ENCODE data around the gene RFX8.
"Not testable (repeated sequence)": the region's sequence is repeated elsewhere in the genome, so short reads cannot be mapped to it uniquely, and the experiment has no call there.

The RFX8 gene

DNA sequence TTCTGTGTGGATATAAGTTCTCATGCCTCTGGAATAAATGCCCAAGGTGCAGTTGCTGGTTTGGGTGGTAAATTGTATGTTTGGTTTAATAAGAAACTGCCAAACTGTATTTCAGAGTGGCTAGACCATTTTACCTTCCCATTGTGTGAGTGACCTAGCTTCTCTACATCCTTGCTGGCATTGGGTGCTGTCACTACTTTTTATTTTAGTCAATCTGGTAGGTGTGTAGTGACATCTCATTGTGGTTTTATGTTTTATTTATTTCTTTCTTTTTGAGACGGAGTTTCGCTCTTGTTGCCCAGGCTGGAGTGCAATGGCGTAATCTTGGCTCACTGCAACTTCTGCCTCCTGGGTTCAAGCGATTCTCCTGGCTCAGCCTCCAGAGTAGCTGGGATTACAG is 36.4 kb downstream of the RFX8 start:
- not testable (repeated sequence) for DNase-seq

DNA sequence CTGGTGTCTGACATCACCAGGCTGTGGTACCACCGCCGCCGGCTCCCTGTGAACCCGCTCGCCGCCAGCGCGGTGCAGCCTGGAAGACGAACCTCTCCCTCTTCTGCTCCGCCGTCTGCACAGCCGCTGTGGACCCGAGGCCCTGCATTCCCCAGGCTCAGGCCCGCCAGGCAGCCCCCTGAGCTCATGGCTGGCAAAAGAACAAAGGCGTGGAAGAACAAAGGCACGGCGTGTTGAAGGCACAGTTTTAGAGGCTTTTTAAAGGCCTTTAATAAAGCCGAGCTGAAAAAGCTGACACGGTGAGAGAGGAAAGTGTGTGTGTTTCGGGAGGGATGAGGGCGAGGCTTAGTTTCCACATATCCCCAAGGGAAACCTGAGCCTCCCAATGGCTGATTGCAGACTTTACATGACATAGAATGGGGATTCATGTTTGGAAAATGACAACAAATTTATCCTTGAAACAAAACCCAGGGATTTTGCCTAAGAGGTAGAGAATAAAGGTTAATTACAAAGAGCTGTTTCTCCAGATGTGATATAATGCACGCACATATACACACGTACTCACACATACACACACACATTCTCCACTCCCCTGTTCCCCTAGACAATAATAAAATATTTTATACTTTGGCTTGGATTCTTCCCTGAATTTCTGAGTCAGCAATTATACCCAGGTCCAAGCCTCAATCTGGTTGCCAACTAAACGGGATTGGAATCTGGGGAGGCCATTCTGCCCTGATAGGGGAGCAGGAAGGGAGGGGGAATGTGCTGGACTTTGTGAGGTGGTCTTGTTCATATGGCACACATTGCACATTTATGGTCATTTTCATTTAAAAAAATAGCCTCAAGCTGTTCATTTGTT is 39.7 kb downstream of the RFX8 start:
- no peak for DNase-seq

DNA sequence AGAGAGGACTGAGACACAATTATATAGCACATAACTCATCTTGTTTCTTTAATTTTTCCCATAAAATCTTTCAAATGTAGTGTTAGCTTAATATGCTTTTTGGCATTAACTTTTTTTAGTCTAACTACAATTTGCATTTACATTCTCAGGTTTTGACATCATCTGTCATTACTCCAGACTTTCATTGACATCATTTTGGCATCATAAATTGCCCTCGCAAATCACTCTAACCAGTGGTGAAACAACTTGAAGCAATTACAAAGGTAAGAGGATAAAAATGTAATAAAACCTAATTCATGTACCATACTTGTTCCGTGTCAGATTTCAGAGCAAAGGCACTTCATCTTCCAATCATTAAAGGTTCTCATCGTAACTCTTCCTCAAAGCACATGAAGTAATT is 41.4 kb downstream of the RFX8 start:
- no peak for DNase-seq

- DNase-seq, result no peak
Measured at GRCh38 chr2:101432411-101433181, 42.3 kb downstream of the RFX8 start.

GRCh38 chr2:101431486-101431885 is 43.4 kb downstream of the RFX8 start:
- DNase-seq, result no peak

- DNase-seq, result no peak
Measured at GRCh38 chr2:101430156-101430555, 44.8 kb downstream of the RFX8 start.

- no peak for DNase-seq
Measured at GRCh38 chr2:101429453-101429852, 45.5 kb downstream of the RFX8 start.

DNA sequence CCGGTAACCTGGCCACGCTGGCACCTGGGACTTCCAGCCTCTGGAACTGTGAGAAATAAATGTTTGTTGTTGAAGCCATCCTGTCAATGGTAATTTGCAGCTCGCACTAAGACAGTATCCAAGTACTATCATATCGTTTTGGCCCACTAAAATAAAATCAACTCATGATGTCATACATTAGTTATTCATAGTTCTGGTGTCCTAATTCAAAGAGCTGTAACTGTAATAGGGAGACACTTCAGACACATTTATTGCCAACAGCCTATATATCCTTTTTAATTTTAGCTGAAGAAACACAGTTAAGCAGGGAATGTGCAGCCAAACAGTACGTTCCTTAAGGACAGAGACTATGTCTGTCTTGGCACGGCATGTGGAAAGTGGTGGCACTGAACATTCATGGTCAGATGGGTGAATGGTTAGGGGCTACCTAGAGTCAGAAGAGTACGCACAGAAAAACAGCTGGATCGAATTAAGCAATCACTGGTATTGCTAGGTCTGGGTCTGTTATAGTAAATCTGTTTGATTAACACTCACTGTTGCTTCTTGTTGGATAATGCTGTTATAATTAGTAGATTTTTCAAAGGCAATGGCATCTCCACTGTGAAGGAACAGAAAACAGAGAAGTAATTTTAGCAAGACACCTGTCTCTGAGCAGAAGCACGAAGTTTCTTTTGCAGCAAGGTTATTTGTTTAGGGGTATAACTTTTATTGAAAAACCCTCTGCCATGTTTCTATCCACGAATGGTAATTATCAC is 46.3 kb downstream of the RFX8 start:
- no peak for DNase-seq

GRCh38 chr2:101427743-101428142 is 47.2 kb downstream of the RFX8 start:
- DNase-seq, result no peak

GRCh38 chr2:101427240-101427639 is 47.7 kb downstream of the RFX8 start:
- no peak for DNase-seq

DNA sequence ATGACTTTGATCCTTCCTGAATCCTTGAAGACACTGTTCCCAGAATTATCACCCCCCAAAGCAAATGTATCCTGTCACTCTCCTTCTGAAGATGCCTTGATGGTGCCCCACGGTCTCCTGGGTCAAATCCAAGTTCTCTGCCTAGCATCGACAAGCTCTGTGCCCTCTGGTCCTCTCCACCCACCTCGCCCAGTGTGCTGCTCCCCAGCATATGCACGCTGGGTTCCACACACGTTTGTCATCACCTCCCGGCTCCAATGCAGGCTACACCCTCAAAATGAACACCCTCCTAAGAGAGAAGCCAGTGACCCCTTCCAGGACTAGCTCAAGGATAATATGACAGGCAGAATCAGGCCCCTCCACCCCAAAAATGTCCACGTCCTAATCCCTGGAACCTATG is 48.1 kb downstream of the RFX8 start:
- DNase-seq, result no peak

DNA sequence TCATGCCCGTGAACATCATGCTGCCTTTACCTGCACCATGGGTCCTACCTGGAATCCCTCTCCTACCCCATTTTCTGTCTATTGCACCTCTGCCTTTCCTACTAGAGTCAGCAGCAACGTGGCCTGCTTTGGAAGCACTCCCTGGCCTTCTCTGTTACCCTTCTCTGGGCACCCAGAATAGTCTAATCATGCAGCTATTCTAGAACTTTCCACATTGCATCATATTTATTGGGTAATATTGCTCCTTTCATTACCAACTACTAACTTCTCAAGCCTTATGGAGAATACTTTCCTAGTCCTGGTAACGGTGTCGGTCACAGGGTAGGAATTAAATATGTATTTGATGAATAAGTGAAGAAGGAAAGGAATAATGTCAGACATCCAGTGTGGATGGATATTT is 54.3 kb downstream of the RFX8 start:
- no peak for DNase-seq

GRCh38 chr2:101419096-101419663 is 55.7 kb downstream of the RFX8 start:
- DNase-seq, result peak; percentile 39

- DNase-seq, result no peak
Measured at GRCh38 chr2:101418460-101419095, 56.3 kb downstream of the RFX8 start.

- DNase-seq, result no peak
Measured at GRCh38 chr2:101416609-101417008, 58.3 kb downstream of the RFX8 start.

DNA sequence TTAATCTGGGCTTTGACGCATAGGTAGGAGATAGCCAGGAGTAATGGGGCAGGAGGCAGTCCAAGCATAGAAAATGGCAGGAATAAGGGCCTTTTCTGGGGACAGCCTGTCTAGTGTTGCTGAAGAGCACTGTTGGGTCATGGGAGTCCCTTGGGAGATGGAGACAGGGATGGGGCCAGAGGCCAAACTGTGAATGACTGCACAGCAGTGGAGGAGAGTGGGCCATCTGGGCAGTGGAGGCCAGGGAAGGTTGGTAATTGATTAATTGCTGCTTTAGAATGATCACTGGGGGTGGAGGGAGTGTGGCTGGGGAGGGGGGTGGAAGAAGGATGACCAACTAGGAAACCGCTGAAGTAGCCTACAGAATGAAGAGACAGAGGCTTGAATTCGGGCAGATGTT is 59.0 kb downstream of the RFX8 start:
- DNase-seq, result no peak

GRCh38 chr2:101415220-101415619 is 59.7 kb downstream of the RFX8 start:
- DNase-seq, result no peak

- no peak for DNase-seq
Measured at GRCh38 chr2:101412092-101412694, 62.7 kb downstream of the RFX8 start.

DNA sequence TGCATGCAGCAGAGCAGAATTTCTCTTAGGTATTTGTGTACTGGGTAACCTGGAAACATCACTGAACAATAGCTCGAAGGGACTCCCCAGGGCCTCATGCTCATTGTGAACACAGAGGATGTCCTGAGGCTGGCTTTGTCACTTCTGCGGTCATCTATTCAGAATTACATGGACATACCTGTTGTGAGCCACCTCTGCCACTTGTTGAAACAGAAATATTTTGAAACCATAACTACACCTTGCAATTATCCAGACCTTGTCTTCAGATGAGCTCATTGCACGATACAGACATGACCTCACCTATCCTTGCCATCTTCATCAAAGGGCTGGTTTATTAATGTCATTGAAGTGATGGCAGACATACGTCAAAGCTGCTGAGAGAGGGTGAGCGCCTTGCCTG is 64.2 kb downstream of the RFX8 start:
- no peak for DNase-seq

DNA sequence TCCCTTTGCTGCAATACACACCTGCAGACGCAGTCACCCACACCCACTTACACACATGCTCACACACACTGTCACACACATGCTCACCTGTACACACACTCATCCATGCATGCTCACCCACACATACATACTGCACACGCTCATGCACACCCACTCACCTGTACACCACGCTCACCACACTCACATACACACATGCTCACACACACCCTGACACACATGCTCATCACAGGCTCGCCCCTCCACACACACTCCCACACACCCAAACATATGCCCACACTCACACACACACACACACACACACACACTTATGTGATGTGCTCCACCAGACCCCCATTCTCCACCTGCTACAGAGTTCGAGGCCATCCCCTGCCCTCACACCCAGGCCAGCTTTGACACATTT is 64.8 kb downstream of the RFX8 start:
- DNase-seq, result no peak

DNA sequence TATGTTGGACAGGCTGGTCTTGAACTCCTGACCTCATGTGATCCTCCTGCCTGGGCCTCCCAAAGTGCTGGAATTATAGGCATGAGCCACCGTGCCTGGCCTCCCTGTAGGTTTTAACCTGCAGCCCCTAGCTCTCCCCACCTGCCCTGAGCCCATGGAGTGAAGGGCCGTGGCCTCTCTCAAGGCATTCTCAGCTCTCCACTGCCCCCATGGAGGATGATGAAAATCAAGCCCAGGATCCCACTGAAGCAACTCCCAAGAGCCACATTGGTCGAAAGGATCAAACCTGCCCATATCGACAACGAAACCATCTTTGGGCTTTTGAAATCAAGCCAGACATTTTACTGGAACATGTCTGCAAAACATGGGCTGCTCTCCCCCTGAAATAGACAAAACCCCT is 65.2 kb downstream of the RFX8 start:
- no peak for DNase-seq

- no peak for DNase-seq
Measured at GRCh38 chr2:101408925-101409324, 66.0 kb downstream of the RFX8 start.

All from stimulated activated CD4-positive, alpha-beta T cell treated with anti-CD3 and anti-CD28 coated beads, Interleukin-12 subunit alpha, Interleukin-12 subunit beta, amount 100 ng/mL, for 4 hours (primary cell).